Brain microvascular endothelial cell (primary cell): ENCODE data around the gene GAB3.
"Not testable (repeated sequence)": the region's sequence is repeated elsewhere in the genome, so short reads cannot be mapped to it uniquely, and the experiment has no call there.

Source experiments
- DNase-seq: peaks from one replicate; pipeline ENCODE4 v3.0.0-alpha.2; 2020
- H3K27ac ChIP-seq: fragments of 250-450 bp; sonication (Bioruptor Pico); 2 replicates; pipeline ENCODE4 v1.5.1; 2020; ENCODE audit warnings: mild to moderate bottlenecking, moderate library complexity
- H3K27me3 ChIP-seq: fragments of 250-450 bp; sonication (Bioruptor Pico); replicated peaks from 2 replicates; pipeline ENCODE4 v1.5.1; 2020; ENCODE audit warnings: mild to moderate bottlenecking
- H3K36me3 ChIP-seq: fragments of 250-450 bp; sonication (Bioruptor Pico); replicated peaks from 2 replicates; pipeline ENCODE4 v1.5.1; 2020; ENCODE audit warnings: mild to moderate bottlenecking
- H3K4me3 ChIP-seq: 2 replicates; pipeline ENCODE4 v1.5.1; 2011; ENCODE audit warnings: low read depth, mild to moderate bottlenecking, control low read depth, low read length, moderate library complexity
- CTCF ChIP-seq: IDR thresholded peaks from 2 replicates; pipeline ENCODE4 v1.5.1; 2011; ENCODE audit warnings: low read depth, mild to moderate bottlenecking, moderate library complexity, low read length, control low read depth, inconsistent platforms; ENCODE audit errors: missing control alignments
- in situ Hi-C: cut with HindIII; loops from 2 replicates; pipeline ENCODE4 v1.10.0; 2017; ENCODE audit warnings: low sequenced_read_pairs, low pct_ligation_motif_present

Gene GAB3

DNA sequence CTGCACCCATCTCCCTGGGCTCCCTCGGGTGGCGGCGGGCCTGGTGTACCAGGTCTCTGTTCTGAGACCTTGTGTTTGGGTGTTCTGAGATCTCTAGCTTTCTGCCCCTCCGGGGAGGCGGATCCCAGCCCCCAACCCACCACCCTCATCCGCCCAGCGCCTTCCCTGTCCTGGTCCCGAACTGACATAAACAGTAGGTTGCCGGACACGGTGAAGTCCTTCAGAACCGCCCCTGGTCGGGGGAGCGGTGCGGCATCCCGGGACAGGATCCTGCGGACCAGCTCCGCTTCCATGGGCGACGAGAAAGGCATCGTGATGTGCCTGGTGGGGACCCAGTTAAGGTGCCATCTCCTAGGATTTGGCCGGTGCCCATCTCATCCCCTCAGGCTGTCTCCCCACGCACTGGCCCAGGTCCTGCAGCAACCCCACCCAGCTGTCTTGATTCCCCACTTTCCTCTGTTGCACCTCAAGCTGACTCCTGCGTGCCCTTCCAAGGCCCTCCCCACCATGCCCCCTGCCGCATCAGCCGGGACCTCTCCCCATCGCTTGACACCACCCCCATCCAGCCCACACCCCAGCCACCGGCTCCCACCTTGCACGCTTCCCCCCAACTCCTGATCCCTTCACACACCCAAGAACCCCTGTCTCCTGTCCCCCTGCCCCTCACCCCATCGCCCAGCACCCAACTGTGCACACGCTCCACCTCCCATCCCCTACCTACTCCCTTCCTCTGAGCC is 98.4 kb downstream of the GAB3 start:
- no peak for DNase-seq
- no peaks in the 10 kb centered on the region for H3K27me3 ChIP-seq
- H3K27ac ChIP-seq: no peak overlapping the region
- no peak overlapping the region for H3K4me3 ChIP-seq
- TF ChIP-seq CTCF: no peak
- H3K36me3 ChIP-seq: no peaks in the 10 kb centered on the region
- in situ Hi-C loops: no loop called here

- Histone ChIP-seq H3K4me3 (no peak overlapping the region), H3K27ac (no peak overlapping the region), H3K27me3 (no peaks in the 10 kb centered on the region), H3K36me3 (no peaks in the 10 kb centered on the region)
- no peak for TF ChIP-seq CTCF
- no peak for DNase-seq
- in situ Hi-C loops: no loop called here
These were observed 100.7 kb downstream of the GAB3 start for GRCh38 chrX:154650221-154650510.

DNA sequence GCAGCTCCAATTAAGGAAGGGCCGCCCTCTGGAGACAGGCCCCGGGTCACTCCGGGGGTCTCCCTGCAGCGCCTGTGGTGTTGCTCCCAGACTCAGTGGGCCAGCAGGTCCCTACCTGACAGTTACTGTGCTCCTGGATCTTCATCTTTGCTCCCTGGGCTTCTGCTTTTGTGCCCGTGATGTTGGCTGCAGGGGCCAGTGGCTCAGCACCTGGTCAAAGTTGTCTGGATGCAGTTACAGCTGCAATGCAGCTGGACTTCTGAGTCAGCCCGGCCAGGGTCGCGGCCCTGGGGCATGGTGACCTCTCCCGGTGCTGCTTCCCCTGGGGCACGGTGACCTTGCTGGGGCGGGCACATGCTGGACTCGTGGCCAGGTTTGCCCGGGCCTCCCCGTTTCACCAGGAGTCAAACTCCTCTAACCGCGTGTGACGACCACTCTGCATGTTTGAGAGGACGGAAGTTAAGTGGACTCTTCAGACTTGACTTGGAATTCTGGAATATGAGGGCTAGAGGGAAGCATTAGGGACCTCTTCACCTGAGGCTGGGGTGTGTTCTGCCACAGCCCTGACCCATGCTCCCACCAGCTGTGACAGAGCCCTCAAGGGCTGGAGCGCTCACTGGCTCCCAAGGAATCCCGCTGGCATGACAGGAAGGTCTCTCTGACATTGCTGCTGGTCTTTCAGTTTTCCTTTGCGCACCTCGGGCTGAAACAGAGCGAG is 101.2 kb downstream of the GAB3 start:
- DNase-seq: no peak
- no peak overlapping the region for H3K4me3 ChIP-seq
- H3K36me3 ChIP-seq: no peaks in the 10 kb centered on the region
- H3K27me3 ChIP-seq: no peaks in the 10 kb centered on the region
- in situ Hi-C loops: no loop called here
- no peak overlapping the region for H3K27ac ChIP-seq
- no peak for TF ChIP-seq CTCF

GRCh38 chrX:154648931-154649330 is 101.9 kb downstream of the GAB3 start:
- TF ChIP-seq CTCF: no peak
- in situ Hi-C loops: no loop called here

GRCh38 chrX:154645745-154646378 is 105.0 kb downstream of the GAB3 start:
- in situ Hi-C loops, H3K27me3 ChIP-seq, H3K36me3 ChIP-seq, DNase-seq, H3K4me3 ChIP-seq, H3K27ac ChIP-seq: not testable (repeated sequence)

More at GRCh38 chrX:154648931-154649330, 101.9 kb downstream of the GAB3 start:
- no peaks in the 10 kb centered on the region for H3K27me3 ChIP-seq
- H3K36me3 ChIP-seq: no peaks in the 10 kb centered on the region
- no peak for DNase-seq
- no peak overlapping the region for H3K27ac ChIP-seq
- no peak overlapping the region for H3K4me3 ChIP-seq

DNA sequence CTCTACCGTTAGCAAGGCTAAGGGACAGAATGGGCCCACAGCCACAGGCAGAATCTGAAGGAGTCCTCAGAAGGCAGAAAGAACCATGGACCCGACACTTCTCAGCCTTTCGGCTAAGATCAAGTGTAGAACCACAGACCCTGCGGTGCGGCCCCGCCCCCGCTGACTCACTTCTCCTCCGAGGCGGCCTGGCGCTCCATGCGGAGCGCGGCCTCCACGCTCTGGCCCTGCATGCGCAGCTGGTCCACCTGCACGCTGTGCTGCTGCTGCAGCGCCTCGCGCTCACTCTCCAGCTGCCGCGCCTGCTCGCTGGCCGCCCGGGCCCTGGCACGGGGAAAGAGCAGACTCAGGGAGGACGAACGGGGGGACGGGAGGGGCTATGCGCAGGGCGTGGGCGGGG is 107.2 kb downstream of the GAB3 start:
- H3K4me3 ChIP-seq, H3K27me3 ChIP-seq, DNase-seq, in situ Hi-C loops, H3K27ac ChIP-seq, H3K36me3 ChIP-seq: not testable (repeated sequence)

DNA sequence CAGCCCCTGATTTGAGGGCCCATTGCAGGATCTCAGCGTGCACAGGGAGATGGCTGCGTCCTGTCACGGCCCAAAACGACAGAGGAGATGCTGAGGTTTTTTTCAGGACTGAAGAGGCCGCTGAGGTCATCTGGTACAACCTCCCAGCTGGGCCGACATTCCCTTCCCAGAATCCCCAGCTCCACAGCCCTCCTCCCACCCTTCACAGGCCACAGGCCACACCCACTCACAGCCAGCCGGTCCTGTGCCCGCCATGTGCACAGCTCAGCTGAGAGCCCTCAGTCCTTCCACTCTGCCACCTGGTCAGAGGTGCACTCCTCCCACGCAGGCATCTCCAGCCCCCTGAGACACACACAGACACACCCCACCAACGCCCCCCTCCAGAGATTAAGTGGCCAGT is 109.1 kb downstream of the GAB3 start:
- H3K4me3 ChIP-seq, H3K27ac ChIP-seq, H3K36me3 ChIP-seq, in situ Hi-C loops, H3K27me3 ChIP-seq, DNase-seq: not testable (repeated sequence)

DNA sequence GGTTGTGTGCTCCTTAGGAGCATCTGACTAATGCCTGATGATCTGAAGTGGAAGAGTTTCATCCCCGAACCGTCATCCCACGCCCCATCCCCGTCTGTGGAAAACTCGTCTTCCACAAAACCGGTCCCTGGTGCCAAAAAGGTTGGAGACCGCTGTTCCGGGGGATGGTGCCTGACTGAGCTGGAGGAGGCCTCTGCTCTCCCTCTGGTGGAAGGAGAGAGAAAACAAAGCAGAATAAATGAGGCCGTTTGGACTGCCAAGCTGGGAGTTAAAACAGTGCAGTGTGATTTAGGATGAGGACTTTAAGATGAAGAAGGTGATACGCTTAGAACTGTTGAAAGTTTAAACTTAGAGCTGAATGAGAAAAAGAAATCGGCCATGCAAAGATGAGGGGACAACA is 117.2 kb downstream of the GAB3 start:
- H3K4me3 ChIP-seq, in situ Hi-C loops: not testable (repeated sequence)

DNA sequence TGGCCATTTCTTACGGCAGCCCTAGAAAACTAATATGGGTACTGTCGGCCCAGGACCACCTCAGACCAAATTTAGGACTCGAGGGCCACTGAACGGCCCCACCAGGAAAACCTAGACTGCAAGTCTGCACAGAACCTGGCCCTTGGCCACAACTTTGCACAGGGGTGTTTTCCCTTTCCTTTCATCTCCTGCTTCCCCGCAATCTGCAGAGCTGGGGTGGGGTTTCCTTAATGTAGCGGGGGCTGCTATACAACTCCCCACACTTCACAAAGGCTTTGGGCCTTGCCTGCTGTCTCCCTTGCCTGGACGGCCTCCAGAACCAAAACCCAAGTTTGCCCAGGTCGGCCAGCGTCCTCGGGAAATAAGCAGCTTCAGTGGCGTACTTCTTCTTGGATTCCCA is 119.9 kb downstream of the GAB3 start:
- in situ Hi-C loops, H3K27me3 ChIP-seq, H3K4me3 ChIP-seq, H3K36me3 ChIP-seq, DNase-seq, H3K27ac ChIP-seq: not testable (repeated sequence)

More for the DNA sequence above, 117.2 kb downstream of the GAB3 start:
- not testable (repeated sequence) for H3K27me3 ChIP-seq, DNase-seq, H3K36me3 ChIP-seq, H3K27ac ChIP-seq

GRCh38 chrX:154628960-154629359 is 121.9 kb downstream of the GAB3 start:
- H3K4me3 ChIP-seq, H3K36me3 ChIP-seq, H3K27ac ChIP-seq, DNase-seq, in situ Hi-C loops, H3K27me3 ChIP-seq: not testable (repeated sequence)
